Karpas-422 (cell line): Measurements from ENCODE around the gene PARP15. TPM values are rescaled to one million over a fixed set of nuclear protein-coding genes. Genes with fewer than 3 reads are reported as not detected.

Experiments used
- DNase-seq: peaks from one replicate; pipeline ENCODE4 v3.0.0-alpha.2; 2015
- H2AFZ ChIP-seq: fragments of 200-600 bp; sonication (generic); 2 replicates; pipeline ENCODE4 v1.6.1; 2014; ENCODE audit warnings: antibody characterized with exemption, low read length, mixed read lengths
- H3K27ac ChIP-seq: fragments of 200-600 bp; sonication (generic); 2 replicates; pipeline ENCODE4 v1.5.1; 2014; ENCODE audit warnings: mild to moderate bottlenecking, low read length, moderate library complexity
- H3K27me3 ChIP-seq: fragments of 200-600 bp; sonication (generic); 2 replicates; pipeline ENCODE4 v1.6.1; 2014; ENCODE audit warnings: low read length, mixed read lengths
- H3K36me3 ChIP-seq: fragments of 200-600 bp; sonication (generic); 2 replicates; pipeline ENCODE4 v1.6.1; 2014; ENCODE audit warnings: low read length, mixed read lengths; ENCODE audit not compliant: insufficient read depth
- H3K4me1 ChIP-seq: fragments of 200-600 bp; sonication (generic); 2 replicates; pipeline ENCODE4 v1.6.1; 2014; ENCODE audit warnings: mild to moderate bottlenecking, low read length, mixed read lengths
- H3K4me2 ChIP-seq: fragments of 200-600 bp; sonication (generic); 2 replicates; pipeline ENCODE4 v1.6.1; 2014; ENCODE audit warnings: low read length, low read depth, mild to moderate bottlenecking; ENCODE audit not compliant: poor library complexity, severe bottlenecking
- H3K4me3 ChIP-seq: fragments of 200-600 bp; sonication (generic); 2 replicates; pipeline ENCODE4 v1.5.1; 2014; ENCODE audit warnings: mild to moderate bottlenecking, antibody characterized with exemption, low read length, mixed read lengths
- H3K79me2 ChIP-seq: fragments of 200-600 bp; sonication (generic); 2 replicates; pipeline ENCODE4 v1.6.1; 2014; ENCODE audit warnings: mild to moderate bottlenecking, low read length, mixed read lengths
- H3K9ac ChIP-seq: fragments of 200-600 bp; sonication (generic); 2 replicates; pipeline ENCODE4 v1.6.0; 2014; ENCODE audit warnings: low read length
- H3K9me2 ChIP-seq: fragments of 200-600 bp; sonication (generic), shearing (Covaris generic); replicated peaks from 2 replicates; pipeline ENCODE4 v1.6.0; 2014; ENCODE audit warnings: mild to moderate bottlenecking, low read length, moderate library complexity; ENCODE audit not compliant: insufficient read depth
- H3K9me3 ChIP-seq: fragments of 300-700, 200-600 bp; sonication (generic); 2 replicates; pipeline ENCODE4 v1.6.1; 2014; ENCODE audit warnings: low read length, mixed read lengths
- H4K20me1 ChIP-seq: fragments of 200-600 bp; sonication (generic); 2 replicates; pipeline ENCODE4 v1.6.1; 2014; ENCODE audit warnings: mild to moderate bottlenecking, antibody characterized with exemption, low read length, low read depth; ENCODE audit not compliant: insufficient read depth
- total RNA-seq: library from RNA; depleted of rRNA; stranded (reverse); fragments of >200 nt; shearing (Covaris generic); gene quantifications from 2 replicates; pipeline ENCODE4 v1.2.3, GENCODE V29; 2014; ENCODE audit warnings: low replicate concordance

PARP15 gene
- total RNA-seq, 1 experiment from 2014 or later = 54.3 TPM

GRCh38 chr3:122578069-122578740 lies 755 bp downstream of the PARP15 start:
- no peaks in the 10 kb centered on the region for H3K9me2 ChIP-seq
- H3K4me3 ChIP-seq = peak overlapping the region; percentile 85
- H2AFZ ChIP-seq = peak overlapping the region; percentile 80
- peak overlapping the region; percentile 99 for H3K27ac ChIP-seq
- peaks cover 13% of the 10 kb centered on the region for H3K9me3 ChIP-seq
- H3K9ac ChIP-seq = peak overlapping the region; percentile 86
- peaks cover 25% of the 10 kb centered on the region for H3K79me2 ChIP-seq
- peak; percentile 70 for DNase-seq
- H4K20me1 ChIP-seq = no peaks in the 10 kb centered on the region
- H3K4me2 ChIP-seq = peak overlapping the region; percentile 92
- peaks cover 61% of the 10 kb centered on the region for H3K4me1 ChIP-seq
- H3K36me3 ChIP-seq = 0 out of 2 replicates have a peak, but pooled peaks cover 5% of the 10 kb centered on the region
- H3K27me3 ChIP-seq = no peaks in the 10 kb centered on the region

- H3K27ac ChIP-seq = no peak overlapping the region
- H3K27me3 ChIP-seq = no peaks in the 10 kb centered on the region
- H3K9ac ChIP-seq = no peak overlapping the region
- peaks cover 30% of the 10 kb centered on the region for H3K79me2 ChIP-seq
- H3K36me3 ChIP-seq = 0 out of 2 replicates have a peak, but pooled peaks cover 5% of the 10 kb centered on the region
- H4K20me1 ChIP-seq = no peaks in the 10 kb centered on the region
- H3K9me2 ChIP-seq = no peaks in the 10 kb centered on the region
- H3K9me3 ChIP-seq = peaks cover 13% of the 10 kb centered on the region
- no peak overlapping the region for H2AFZ ChIP-seq
- H3K4me1 ChIP-seq = peaks cover 45% of the 10 kb centered on the region
- DNase-seq = no peak
- H3K4me3 ChIP-seq = no peak overlapping the region
- no peak overlapping the region for H3K4me2 ChIP-seq
These were observed 3.0 kb downstream of the PARP15 start for GRCh38 chr3:122580470-122580869.

GRCh38 chr3:122581622-122582021 lies 4.2 kb downstream of the PARP15 start:
- no peak for DNase-seq
- peaks cover 31% of the 10 kb centered on the region for H3K79me2 ChIP-seq

GRCh38 chr3:122582390-122582789 lies 4.9 kb downstream of the PARP15 start:
- H3K4me2 ChIP-seq = no peak overlapping the region
- no peaks in the 10 kb centered on the region for H3K9me2 ChIP-seq
- no peak overlapping the region for H3K4me3 ChIP-seq
- peaks cover 13% of the 10 kb centered on the region for H3K9me3 ChIP-seq
- H3K4me1 ChIP-seq = peaks cover 37% of the 10 kb centered on the region
- H3K27ac ChIP-seq = no peak overlapping the region
- DNase-seq = no peak
- H3K27me3 ChIP-seq = no peaks in the 10 kb centered on the region
- no peak overlapping the region for H2AFZ ChIP-seq
- peaks cover 38% of the 10 kb centered on the region for H3K79me2 ChIP-seq
- no peak overlapping the region for H3K9ac ChIP-seq
- H3K36me3 ChIP-seq = 0 out of 2 replicates have a peak, but pooled peaks cover 5% of the 10 kb centered on the region
- no peaks in the 10 kb centered on the region for H4K20me1 ChIP-seq

More at GRCh38 chr3:122581622-122582021, 4.2 kb downstream of the PARP15 start:
- Histone ChIP-seq H3K9ac (no peak overlapping the region), H3K9me3 (peaks cover 13% of the 10 kb centered on the region), H3K27ac (no peak overlapping the region), H3K27me3 (no peaks in the 10 kb centered on the region), H2AFZ (no peak overlapping the region), H3K4me1 (peaks cover 39% of the 10 kb centered on the region), H4K20me1 (no peaks in the 10 kb centered on the region), H3K36me3 (0 out of 2 replicates have a peak, but pooled peaks cover 5% of the 10 kb centered on the region), H3K4me3 (no peak overlapping the region), H3K9me2 (no peaks in the 10 kb centered on the region), H3K4me2 (no peak overlapping the region)

GRCh38 chr3:122586098-122586497 lies 8.6 kb downstream of the PARP15 start:
- H3K27me3 ChIP-seq = no peaks in the 10 kb centered on the region
- H3K27ac ChIP-seq = no peak overlapping the region; the same call in 1 of the 2 replicates
- no peaks in the 10 kb centered on the region for H3K9me2 ChIP-seq
- H3K4me3 ChIP-seq = no peak overlapping the region
- no peaks in the 10 kb centered on the region for H4K20me1 ChIP-seq
- no peak overlapping the region for H2AFZ ChIP-seq
- H3K4me2 ChIP-seq = no peak overlapping the region
- H3K36me3 ChIP-seq = 0 out of 2 replicates have a peak, but pooled peaks cover 5% of the 10 kb centered on the region
- no peak for DNase-seq
- H3K79me2 ChIP-seq = peaks cover 39% of the 10 kb centered on the region
- H3K4me1 ChIP-seq = peaks cover 35% of the 10 kb centered on the region
- H3K9me3 ChIP-seq = peaks cover 12% of the 10 kb centered on the region
- no peak overlapping the region for H3K9ac ChIP-seq

GRCh38 chr3:122586773-122587485 lies 9.5 kb downstream of the PARP15 start:
- Histone ChIP-seq H3K9ac (no peak overlapping the region), H3K36me3 (0 out of 2 replicates have a peak, but pooled peaks cover 4% of the 10 kb centered on the region), H3K4me2 (no peak overlapping the region), H3K27ac (peak overlapping the region; percentile 31), H3K4me1 (peaks cover 35% of the 10 kb centered on the region), H3K9me2 (no peaks in the 10 kb centered on the region), H3K27me3 (no peaks in the 10 kb centered on the region), H3K4me3 (no peak overlapping the region), H4K20me1 (no peaks in the 10 kb centered on the region), H2AFZ (no peak overlapping the region), H3K9me3 (peaks cover 4% of the 10 kb centered on the region; the same call in 1 of the 2 replicates), H3K79me2 (peaks cover 30% of the 10 kb centered on the region)
- no peak for DNase-seq

GRCh38 chr3:122587572-122587971 lies 10.1 kb downstream of the PARP15 start:
- Histone ChIP-seq H3K79me2 (peaks cover 26% of the 10 kb centered on the region; the same call in 1 of the 2 replicates), H3K9ac (no peak overlapping the region), H4K20me1 (no peaks in the 10 kb centered on the region), H3K27ac (no peak overlapping the region), H3K4me2 (no peak overlapping the region), H3K9me3 (no peaks in the 10 kb centered on the region), H3K27me3 (no peaks in the 10 kb centered on the region), H2AFZ (no peak overlapping the region), H3K4me1 (peaks cover 35% of the 10 kb centered on the region), H3K4me3 (no peak overlapping the region), H3K9me2 (no peaks in the 10 kb centered on the region), H3K36me3 (no peaks in the 10 kb centered on the region)
- no peak for DNase-seq

- Histone ChIP-seq H2AFZ (peak overlapping the region; percentile 17; the same call in 1 of the 2 replicates), H3K27me3 (no peaks in the 10 kb centered on the region), H3K9ac (no peak overlapping the region), H3K36me3 (no peaks in the 10 kb centered on the region), H3K27ac (peak overlapping the region; percentile 46), H3K4me2 (peak overlapping the region; percentile 33), H4K20me1 (no peaks in the 10 kb centered on the region), H3K9me2 (no peaks in the 10 kb centered on the region), H3K4me3 (no peak overlapping the region), H3K4me1 (peaks cover 38% of the 10 kb centered on the region), H3K79me2 (peaks cover 24% of the 10 kb centered on the region; the same call in 1 of the 2 replicates), H3K9me3 (no peaks in the 10 kb centered on the region)
- peak; percentile 57 for DNase-seq
These were observed 11.8 kb downstream of the PARP15 start for GRCh38 chr3:122589297-122589696.
